Stimulated activated CD4-positive, alpha-beta T cell treated with anti-CD3 and anti-CD28 coated beads, TNF-alpha, amount 100 ng/mL, for 1 hour (primary cell): ENCODE measurements around the gene NAT14.

ENCODE experiments used
- DNase-seq, 3 donors: peaks; one replicate each; pipeline ENCODE4 v3.0.0-alpha.2; 2020; ENCODE audit warnings: low read depth in 3 of 3, low spot score in 1 of 3

Gene NAT14

GRCh38 chr19:55453511-55454260 is 31.3 kb upstream of the NAT14 start:
- no peak for DNase-seq

- DNase-seq, result no peak
Measured at GRCh38 chr19:55454787-55455243, 30.2 kb upstream of the NAT14 start.

- DNase-seq, result no peak
Measured at GRCh38 chr19:55455576-55456235, 29.3 kb upstream of the NAT14 start.

- DNase-seq, result no peak
Measured at GRCh38 chr19:55456347-55456746, 28.6 kb upstream of the NAT14 start.

- no peak for DNase-seq
Measured at GRCh38 chr19:55457683-55458457, 27.1 kb upstream of the NAT14 start.

GRCh38 chr19:55459551-55459949 is 25.4 kb upstream of the NAT14 start:
- no peak for DNase-seq

- no peak for DNase-seq
Measured at GRCh38 chr19:55459950-55460657, 24.9 kb upstream of the NAT14 start.

- DNase-seq, result no peak
Measured at GRCh38 chr19:55460670-55461258, 24.2 kb upstream of the NAT14 start.

- peak; percentile 99 to 100 (median 100) for DNase-seq
Measured at GRCh38 chr19:55461259-55461973, 23.6 kb upstream of the NAT14 start, which contains the start of gene ISOC2. Gene ISOC2 (minus strand): TSS chr19:55461642. CDS start chr19:55456486, 5,156 bp downstream.

GRCh38 chr19:55461974-55462626 is 22.9 kb upstream of the NAT14 start:
- no peak for DNase-seq

- DNase-seq, result no peak
Measured at GRCh38 chr19:55462722-55463121, 22.3 kb upstream of the NAT14 start.

- DNase-seq, result no peak
Measured at GRCh38 chr19:55463583-55464031, 21.4 kb upstream of the NAT14 start.

GRCh38 chr19:55464039-55464661 is 20.8 kb upstream of the NAT14 start:
- DNase-seq, result no peak

- no peak for DNase-seq
Measured at GRCh38 chr19:55464662-55465054, 20.3 kb upstream of the NAT14 start, which contains the start of gene C19orf85. Gene C19orf85 (minus strand): TSS chr19:55464751. CDS start chr19:55464554, 197 bp downstream.

- DNase-seq, result no peak
Measured at GRCh38 chr19:55465460-55466240, 19.3 kb upstream of the NAT14 start.

GRCh38 chr19:55466241-55466614 is 18.8 kb upstream of the NAT14 start:
- DNase-seq, result no peak

- peak in 2 of 3 donors; percentile 27 to 68 for DNase-seq
Measured at GRCh38 chr19:55467236-55468053, 17.5 kb upstream of the NAT14 start.
